PC-3 (cell line): Measurements from ENCODE around the gene C6orf47. TPM values are rescaled to one million over a fixed set of nuclear protein-coding genes. Genes with fewer than 3 reads are reported as not detected.

Experiments
- ATAC-seq: fragments of 200-7000 bp; cut with Tn5 transposase; 2 replicates; pipeline ENCODE4 v1.9.1; 2020; ENCODE audit warnings: mild to moderate bottlenecking, moderate library complexity
- BruUV-seq: library from RNA; stranded (reverse); fragments of 400-500 nt; replicated peaks from 2 replicates; lab custom pipeline; 2021; lab: Mats Ljungman, UMichigan
- CTCF ChIA-PET: fragments of 300-600 bp; sonication (Branson Sonifier 250); formaldehyde crosslinking; loops from one replicate; lab custom pipeline; 2022; ENCODE audit warnings: antibody characterized with exemption; lab: Charles Lee
- POLR2A ChIA-PET: fragments of 300-600 bp; sonication (Branson Sonifier 250); formaldehyde crosslinking; loops from one replicate; lab custom pipeline; 2022; ENCODE audit warnings: antibody characterized with exemption; ENCODE audit not compliant: unreplicated experiment; lab: Charles Lee
- DNase-seq: peaks from one replicate; pipeline ENCODE4 v3.0.0-alpha.2; 2015
- H2AFZ ChIP-seq: fragments of 300-600 bp; sonication (generic); 2 replicates; pipeline ENCODE4 v1.6.0; 2016; ENCODE audit warnings: antibody characterized with exemption, low read length
- H3F3A ChIP-seq: fragments of 300-600 bp; sonication (generic); one replicate; pipeline ENCODE4 v1.6.0; 2017; ENCODE audit warnings: antibody characterized with exemption, low read length, control low read depth, mild to moderate bottlenecking; ENCODE audit not compliant: unreplicated experiment
- H3K27ac ChIP-seq: fragments of 300-600 bp; sonication (generic); 2 replicates; pipeline ENCODE4 v1.5.1; 2016; ENCODE audit warnings: mild to moderate bottlenecking, low read length
- H3K27me3 ChIP-seq: fragments of 300-600 bp; sonication (generic); 2 replicates; pipeline ENCODE4 v1.6.1; 2016; ENCODE audit warnings: low read length, mixed read lengths
- H3K36me3 ChIP-seq: fragments of 300-600 bp; sonication (generic); 2 replicates; pipeline ENCODE4 v1.6.1; 2016; ENCODE audit warnings: low read depth, mixed run types, low read length, mixed read lengths
- H3K4me1 ChIP-seq: fragments of 300-600 bp; sonication (generic); 2 replicates; pipeline ENCODE4 v1.5.1; 2016; ENCODE audit warnings: low read length; ENCODE audit not compliant: insufficient read depth
- H3K4me2 ChIP-seq: fragments of 300-600 bp; sonication (generic); 2 replicates; pipeline ENCODE4 v1.6.0; 2016; ENCODE audit warnings: low read length
- H3K4me3 ChIP-seq: fragments of 300-600 bp; sonication (generic); 2 replicates; pipeline ENCODE4 v1.5.1; 2016; ENCODE audit warnings: mild to moderate bottlenecking, low read length, mixed read lengths
- H3K79me2 ChIP-seq: fragments of 300-600 bp; sonication (generic); 2 replicates; pipeline ENCODE4 v1.6.1; 2017; ENCODE audit warnings: low read length, mixed read lengths
- H3K9ac ChIP-seq: fragments of 300-600 bp; sonication (generic); 2 replicates; pipeline ENCODE4 v1.6.0; 2016; ENCODE audit warnings: mild to moderate bottlenecking, low read length
- H3K9me2 ChIP-seq: fragments of 300-600 bp; sonication (generic); replicated peaks from 2 replicates; pipeline ENCODE4 v1.6.1; 2016; ENCODE audit warnings: mixed run types, low read length, mixed read lengths
- H3K9me3 ChIP-seq: fragments of 300-600 bp; sonication (generic); 2 replicates; pipeline ENCODE4 v1.6.1; 2016; ENCODE audit warnings: low read length, mixed read lengths
- H4K20me1 ChIP-seq: fragments of 300-600 bp; sonication (generic); 2 replicates; pipeline ENCODE4 v1.6.1; 2016; ENCODE audit warnings: low read length, mixed read lengths
- CTCF ChIP-seq: fragments of 300-600 bp; sonication (generic); conservative IDR thresholded peaks from 2 replicates; pipeline ENCODE4 v1.5.1; 2017; ENCODE audit warnings: antibody characterized with exemption, low read depth, mild to moderate bottlenecking, low read length
- EZH2 ChIP-seq: fragments of 300-600 bp; sonication (generic); IDR thresholded peaks from one replicate; pipeline ENCODE4 v1.6.1; 2017; ENCODE audit warnings: antibody characterized with exemption, mild to moderate bottlenecking, low read length; ENCODE audit not compliant: unreplicated experiment
- EZH2phosphoT487 ChIP-seq: fragments of 300-600 bp; sonication (generic); IDR thresholded peaks from 2 replicates; pipeline ENCODE4 v1.6.1; 2018; ENCODE audit warnings: mild to moderate bottlenecking, antibody characterized with exemption, low read length, borderline replicate concordance
- intact Hi-C: fragments of 100-400 bp; cut with micrococcal nuclease; formaldehyde crosslinking; loops from 2 replicates; pipeline ENCODE4 v1.9.0; 2023
- total RNA-seq: library from RNA; depleted of rRNA; stranded (reverse); fragments of >200 nt; gene quantifications from 2 replicates; pipeline ENCODE4 v1.2.3, GENCODE V29; 2014

Gene C6orf47
- total RNA-seq, 1 experiment from 2014 or later, result 26.3 TPM

GRCh38 chr6:31687860-31688693 is 27.5 kb upstream of the C6orf47 start:
- Histone ChIP-seq H3K27ac (no peak overlapping the region), H3K9me3 (no peaks in the 10 kb centered on the region), H3K4me3 (no peak overlapping the region), H4K20me1 (no peaks in the 10 kb centered on the region), H3K4me1 (0 out of 2 replicates have a peak, but pooled peaks cover 3% of the 10 kb centered on the region), H3K27me3 (no peaks in the 10 kb centered on the region), H2AFZ (no peak overlapping the region), H3K9ac (no peak overlapping the region), H3K79me2 (no peaks in the 10 kb centered on the region), H3K36me3 (peaks cover 8% of the 10 kb centered on the region; the same call in 1 of the 2 replicates), H3F3A (no peaks in the 10 kb centered on the region), H3K9me2 (no peaks in the 10 kb centered on the region), H3K4me2 (no peak overlapping the region)
- CTCF ChIA-PET, result no interaction called here
- intact Hi-C loops, result loop anchor here (10.0 kb wide), 2 partner anchors 147 to 177 kb away; partner anchors contain the start of gene NEU1
- ATAC-seq (no peak), DNase-seq (no peak)
- POLR2A ChIA-PET, result no interaction called here
- TF ChIP-seq EZH2 (no peak), CTCF (no peak), EZH2phosphoT487 (no peak)
- BruUV-seq, result no TSS peak

DNA sequence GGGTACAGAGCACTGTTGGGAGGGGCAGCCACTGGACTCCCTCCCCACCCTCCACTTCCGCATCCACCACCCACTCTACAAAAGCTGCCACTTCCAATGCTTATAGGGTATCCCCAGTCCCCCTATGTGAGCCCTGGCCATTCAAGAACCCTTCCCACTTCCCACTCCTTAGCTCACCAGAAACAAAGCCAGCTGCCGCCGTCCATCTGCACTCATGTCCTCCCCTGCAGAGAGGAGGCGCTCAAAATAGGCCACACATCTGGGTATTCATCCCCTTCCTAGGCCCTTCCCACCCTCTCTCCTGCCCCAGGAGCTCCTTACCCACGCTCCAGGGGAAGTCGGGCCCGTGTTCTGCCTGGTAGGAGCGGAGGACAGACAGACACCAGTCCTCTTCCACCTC is 26.7 kb upstream of the C6orf47 start:
- no peak overlapping the region for H2AFZ ChIP-seq
- TF ChIP-seq EZH2phosphoT487 (no peak), EZH2 (no peak), CTCF (no peak)
- H3K27me3 ChIP-seq, result no peaks in the 10 kb centered on the region
- H3K9ac ChIP-seq, result no peak overlapping the region
- no peak overlapping the region for H3K4me2 ChIP-seq
- H3K9me3 ChIP-seq, result no peaks in the 10 kb centered on the region
- BruUV-seq, result no TSS peak
- H3K9me2 ChIP-seq, result no peaks in the 10 kb centered on the region
- ChIA-PET CTCF (no interaction called here), POLR2A (no interaction called here)
- H3K36me3 ChIP-seq, result peaks cover 8% of the 10 kb centered on the region; the same call in 1 of the 2 replicates
- H4K20me1 ChIP-seq, result no peaks in the 10 kb centered on the region
- ATAC-seq, result no peak
- H3F3A ChIP-seq, result no peaks in the 10 kb centered on the region
- intact Hi-C loops, result loop anchor here (10.0 kb wide), 2 partner anchors 147 to 177 kb away; partner anchors contain the start of gene NEU1
- no peak overlapping the region for H3K27ac ChIP-seq
- 0 out of 2 replicates have a peak, but pooled peaks cover 3% of the 10 kb centered on the region for H3K4me1 ChIP-seq
- DNase-seq, result no peak
- no peak overlapping the region for H3K4me3 ChIP-seq
- H3K79me2 ChIP-seq, result no peaks in the 10 kb centered on the region

GRCh38 chr6:31686483-31686882 is 25.9 kb upstream of the C6orf47 start:
- Histone ChIP-seq H2AFZ (no peak overlapping the region), H3K27me3 (no peaks in the 10 kb centered on the region), H3K79me2 (no peaks in the 10 kb centered on the region), H3K4me1 (peaks cover 3% of the 10 kb centered on the region; the same call in 1 of the 2 replicates), H3K4me3 (no peak overlapping the region), H3K36me3 (peaks cover 8% of the 10 kb centered on the region; the same call in 1 of the 2 replicates), H3K9me2 (no peaks in the 10 kb centered on the region), H3K9ac (no peak overlapping the region), H3K4me2 (no peak overlapping the region), H3K9me3 (no peaks in the 10 kb centered on the region), H3K27ac (no peak overlapping the region), H3F3A (no peaks in the 10 kb centered on the region), H4K20me1 (no peaks in the 10 kb centered on the region)
- TF ChIP-seq EZH2 (no peak), EZH2phosphoT487 (no peak), CTCF (no peak)
- ChIA-PET CTCF (no interaction called here), POLR2A (no interaction called here)
- no peak for ATAC-seq
- no peak for DNase-seq
- BruUV-seq, result no TSS peak
- intact Hi-C loops, result loop anchor here (10.0 kb wide), 2 partner anchors 148 to 178 kb away; partner anchors contain the start of gene NEU1
